HT1080 (cell line): ENCODE results near the gene CCRL2. TPM values are rescaled to one million over a fixed set of nuclear protein-coding genes. Genes with fewer than 3 reads are reported as not detected.

Experiments used
- DNase-seq: peaks from one replicate; pipeline ENCODE4 v3.0.0-alpha.2; 2015; ENCODE audit warnings: low read depth
- total RNA-seq: library from RNA; depleted of rRNA; stranded (reverse); fragments of >200 nt; shearing (Covaris generic); gene quantifications from 2 replicates; pipeline ENCODE4 v1.2.3, GENCODE V29; 2014; rRNA removed

Gene CCRL2
- total RNA-seq, 1 experiment from 2014 or later = 3.7 TPM

GRCh38 chr3:46456118-46456517 lies 49.1 kb downstream of the CCRL2 start:
- DNase-seq = no peak

Other genes with a start within 250 kb of the CCRL2 start
- gene CCR1, start 198.9 kb upstream of the CCRL2 start, total RNA-seq = 0.19 and 0.27 TPM in 2 replicates
- gene CCR3, start 164.8 kb upstream of the CCRL2 start, total RNA-seq = not detected in 2 replicates
- gene CCR2, start 53.1 kb upstream of the CCRL2 start, total RNA-seq = not detected in 2 replicates
- not detected in 2 replicates for gene CCR5, start 36.3 kb upstream of the CCRL2 start, total RNA-seq
- gene LTF, start 57.6 kb downstream of the CCRL2 start, total RNA-seq = 0.16 and 0.63 TPM in 2 replicates
- gene RTP3, start 90.7 kb downstream of the CCRL2 start, total RNA-seq = not detected in 2 replicates
- gene LRRC2, start 159.0 kb downstream of the CCRL2 start, total RNA-seq = 0.19 and 0.20 TPM in 2 replicates
- not detected in 2 replicates for gene FAM240A, start 205.3 kb downstream of the CCRL2 start, total RNA-seq